Measurements from ENCODE around the gene RUNX1.

Gene RUNX1

GRCh38 chr21:34807881-34808568 lies 241.1 kb downstream of the RUNX1 start:
- TF ChIP-seq CTCF (IDR thresholded peaks at IDR 0.05), result no peak

DNA sequence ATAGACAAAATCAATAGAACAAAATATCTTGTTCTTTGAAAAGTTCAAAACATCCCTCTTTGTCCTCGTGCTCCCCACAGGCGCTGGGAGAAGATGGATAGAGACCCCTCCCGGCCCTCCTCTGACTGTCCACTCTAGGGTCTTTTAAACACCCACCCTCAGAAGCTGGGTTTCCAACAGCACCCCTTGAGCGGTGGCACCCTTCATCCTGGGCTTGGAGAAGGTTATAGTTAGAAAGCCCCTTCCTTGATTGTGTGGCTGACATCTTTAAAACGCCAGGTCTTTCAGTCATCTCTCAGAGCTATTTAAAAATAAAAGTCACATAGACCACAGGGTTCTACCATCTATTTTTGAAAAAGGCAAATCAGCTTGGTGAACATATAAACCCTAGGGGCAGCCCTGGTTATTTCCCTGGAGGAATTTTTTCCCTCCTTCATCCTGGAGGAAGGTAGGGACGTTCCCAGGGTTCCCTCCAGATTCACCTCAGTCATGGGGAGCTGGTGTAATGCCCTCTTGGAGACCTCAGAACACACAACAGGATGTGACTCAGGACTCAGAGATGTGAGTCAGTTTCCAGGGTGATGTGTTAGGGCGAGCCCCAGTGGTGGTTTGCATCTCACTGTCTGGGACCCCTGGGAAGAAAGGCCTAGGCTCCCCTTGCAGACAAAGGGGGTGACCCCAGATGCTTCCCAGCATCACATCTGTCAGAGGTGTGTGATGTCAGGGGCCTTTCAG lies 241.8 kb downstream of the RUNX1 start:
- TF ChIP-seq CTCF (IDR thresholded peaks at IDR 0.05), result no peak

DNA sequence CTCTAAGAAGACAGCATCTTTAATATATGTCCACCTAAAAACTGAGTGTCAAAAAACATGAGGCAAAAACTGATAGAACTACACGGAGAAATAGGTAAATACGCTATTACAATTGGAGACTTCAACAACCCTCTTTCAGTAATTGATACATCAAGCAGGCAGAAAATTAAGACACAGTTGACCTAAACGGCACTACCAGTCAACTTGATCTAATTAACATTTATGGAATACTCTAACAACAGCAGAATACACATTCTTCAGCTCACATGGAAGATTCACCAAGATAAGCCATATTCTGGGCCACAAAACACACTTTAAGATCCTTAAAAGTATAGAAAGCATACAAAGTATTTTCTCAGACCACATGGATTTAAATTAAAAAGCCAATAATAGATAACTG lies 242.7 kb downstream of the RUNX1 start:
- TF ChIP-seq CTCF (IDR thresholded peaks at IDR 0.05), result no peak

DNA sequence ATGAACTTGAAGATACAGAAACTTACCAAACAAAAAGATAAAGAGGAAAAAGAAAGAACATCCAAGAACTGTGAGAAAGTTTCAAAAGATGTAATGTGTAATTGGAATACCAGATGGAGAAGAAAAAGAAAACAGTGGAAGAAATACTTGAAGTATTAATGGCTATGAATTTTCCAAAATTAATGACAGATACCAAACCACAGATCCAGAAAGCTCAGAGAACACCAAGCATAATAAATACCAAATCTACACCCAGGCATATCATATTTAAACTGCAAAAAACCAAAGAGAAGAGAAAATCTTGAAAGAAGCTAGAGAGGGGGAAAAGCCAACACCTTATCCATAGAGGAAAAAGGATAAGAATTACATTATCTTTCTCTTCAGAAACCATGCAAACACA lies 243.9 kb downstream of the RUNX1 start:
- TF ChIP-seq CTCF (IDR thresholded peaks at IDR 0.05), result no peak

- no peak for TF ChIP-seq CTCF (IDR thresholded peaks at IDR 0.05)
Measured at GRCh38 chr21:34803782-34804370, 245.2 kb downstream of the RUNX1 start.

DNA sequence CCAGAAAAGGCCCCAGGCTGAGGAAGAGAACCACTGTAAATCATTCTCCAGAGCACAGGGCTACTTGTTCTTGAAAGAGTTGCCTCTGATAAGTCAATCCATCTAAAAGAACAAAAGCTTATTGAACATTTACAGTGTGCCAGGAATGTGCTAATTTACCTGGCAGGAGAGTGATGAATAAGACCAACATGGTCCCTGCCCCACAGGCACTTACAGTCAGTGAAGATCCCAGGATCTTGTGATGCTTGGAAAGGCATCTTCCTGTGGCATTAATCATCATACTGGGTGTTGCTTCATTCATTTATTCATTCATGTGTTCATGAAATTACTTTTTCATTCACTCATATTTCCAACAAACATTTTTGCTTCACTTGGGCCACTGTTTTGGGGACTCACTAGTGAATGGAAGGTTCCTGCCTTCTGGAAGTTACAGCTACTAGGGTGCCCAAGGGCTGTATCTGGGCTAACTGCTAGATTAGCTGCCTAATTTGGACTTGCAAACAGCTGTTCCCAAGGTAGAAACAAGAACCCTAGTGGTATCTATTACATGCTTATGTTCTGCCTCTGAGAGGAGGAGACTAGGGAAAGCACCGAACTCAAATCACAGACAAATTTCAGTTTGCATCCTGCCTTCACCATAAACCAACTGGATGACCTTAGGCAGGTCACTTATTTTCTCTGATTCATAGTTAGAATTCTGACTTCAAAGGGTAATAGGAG lies 246.8 kb downstream of the RUNX1 start:
- no peak for TF ChIP-seq CTCF (IDR thresholded peaks at IDR 0.05)

- TF ChIP-seq CTCF (IDR thresholded peaks at IDR 0.05), result no peak
Measured at GRCh38 chr21:34801519-34802132, 247.5 kb downstream of the RUNX1 start.

Measured in LNCAP (cell line).